ENCODE measurements around the gene TCEAL6.
A peak's percentile ranks its signal among the peaks of the same experiment; 100 is the strongest.
"Not testable (repeated sequence)": the region's sequence is repeated elsewhere in the genome, so short reads cannot be mapped to it uniquely, and the experiment has no call there.

The TCEAL6 gene

GRCh38 chrX:102142274-102142673, at the start of gene TCEAL6:
TSS of gene TCEAL6 (minus strand) at chrX:102142481.
- DNase-seq: not testable (repeated sequence)

- no peak for DNase-seq
These were observed 43.9 kb upstream of the TCEAL6 start for GRCh38 chrX:102185967-102186720.

- peak; percentile 52 for DNase-seq
These were observed 13.5 kb upstream of the TCEAL6 start, which contains the start of gene BEX5 for GRCh38 chrX:102155806-102156179. TSS of gene BEX5 (minus strand) at chrX:102155977. CDS start at chrX:102154265, 1,712 bp downstream.

DNA sequence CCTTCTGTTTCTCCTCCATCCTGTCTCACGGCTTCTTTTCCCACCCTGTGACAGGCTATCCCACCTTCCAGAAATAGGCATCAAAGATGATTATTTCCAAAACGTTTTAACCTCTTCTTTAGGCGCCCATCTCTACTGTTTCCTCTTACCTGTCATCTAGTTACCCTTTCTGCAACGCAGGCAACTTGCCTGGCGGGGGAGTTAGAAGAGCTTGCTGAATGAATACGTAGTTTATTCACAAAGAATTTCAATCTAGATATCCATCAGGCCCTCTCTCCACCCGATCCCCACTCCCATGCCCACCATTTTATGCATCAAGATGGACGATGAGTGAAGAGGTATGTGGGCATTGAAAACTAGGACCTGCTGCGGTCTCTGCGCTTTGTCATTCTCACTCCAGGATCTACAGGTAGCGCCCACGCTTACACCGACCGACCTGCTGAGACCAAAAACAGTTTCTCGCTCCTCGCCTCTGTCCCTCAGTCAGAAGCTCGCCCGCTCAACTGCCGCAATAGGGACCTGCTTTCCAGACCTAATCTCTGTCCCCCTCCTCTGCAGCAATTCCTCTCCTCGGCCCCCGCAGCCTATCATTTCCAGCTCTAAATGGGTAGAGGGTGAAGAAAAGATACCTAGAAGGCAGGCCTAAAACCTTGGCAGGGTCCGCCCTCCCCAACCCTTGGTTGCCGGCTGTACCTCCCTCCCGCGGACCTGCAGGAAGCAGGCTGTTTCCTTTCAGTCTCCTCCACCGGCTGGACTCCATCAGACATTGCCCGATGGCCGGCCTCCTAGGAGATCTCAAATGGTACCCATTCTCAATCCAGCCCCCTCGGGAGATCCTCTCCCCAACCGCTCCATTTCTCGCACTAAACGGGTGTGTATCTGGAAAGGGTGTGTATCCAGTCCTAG, 12.9 kb upstream of the TCEAL6 start:
- DNase-seq: no peak

DNA sequence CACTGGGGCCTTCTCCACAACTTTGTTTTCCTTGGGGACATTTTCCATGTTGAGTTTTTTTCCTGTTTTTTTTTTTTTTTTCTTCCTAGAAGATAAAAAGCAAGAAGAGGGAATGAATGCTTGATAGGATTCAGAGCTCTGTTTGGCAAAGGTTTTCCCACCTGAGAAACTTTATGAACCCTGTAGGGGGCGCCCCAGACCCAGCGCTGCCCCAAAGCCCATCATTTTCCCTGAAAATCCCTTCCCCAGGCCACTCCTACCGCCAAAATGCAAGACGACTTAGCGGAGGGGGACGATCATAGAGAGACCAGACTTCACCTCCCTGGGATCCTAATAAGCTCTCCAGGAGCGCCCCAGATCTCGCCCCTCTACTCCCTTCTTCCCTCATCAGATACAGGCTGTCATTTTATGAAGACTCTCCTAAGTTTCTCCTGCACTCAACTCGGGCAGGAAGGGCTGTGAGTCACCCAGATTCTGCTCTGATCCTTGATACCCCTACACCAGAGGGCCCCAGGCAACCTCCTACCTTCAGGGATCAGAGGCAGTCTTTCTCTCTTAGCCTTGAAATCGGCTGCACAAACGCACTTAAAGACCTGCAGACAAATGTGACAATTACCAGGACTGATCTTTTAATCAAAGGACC, 12.1 kb upstream of the TCEAL6 start:
- no peak for DNase-seq

GRCh38 chrX:102141631-102142030, 650 bp downstream of the TCEAL6 start:
- DNase-seq: not testable (repeated sequence)

- DNase-seq: not testable (repeated sequence)
These were observed 1.4 kb downstream of the TCEAL6 start for GRCh38 chrX:102140876-102141275.

DNA sequence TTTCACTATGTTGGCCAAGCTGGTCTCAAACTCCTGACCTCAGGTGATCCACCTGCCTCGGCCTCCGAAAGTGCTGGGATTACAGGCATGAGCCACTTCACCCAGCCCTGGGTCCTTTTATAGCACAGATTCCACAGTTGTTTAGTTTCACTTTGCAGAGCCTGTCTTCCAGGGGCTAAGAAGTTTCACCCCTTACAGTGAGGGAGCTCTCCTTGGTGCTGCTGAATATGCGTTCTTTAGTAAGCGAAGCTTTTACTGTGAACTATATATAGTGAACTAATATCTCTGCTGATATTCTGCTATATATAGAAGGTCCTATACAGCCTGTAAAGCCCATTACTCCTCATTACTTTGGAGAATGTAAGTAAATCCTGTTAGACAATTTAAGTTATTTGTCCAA, 4.2 kb downstream of the TCEAL6 start:
- no peak for DNase-seq

- DNase-seq: peak; percentile 1
These were observed 12.8 kb downstream of the TCEAL6 start for GRCh38 chrX:102129473-102129872.

GRCh38 chrX:102126863-102127262, 15.4 kb downstream of the TCEAL6 start:
- DNase-seq: no peak

GRCh38 chrX:102126080-102126818, 16.0 kb downstream of the TCEAL6 start:
- DNase-seq: not testable (repeated sequence)

DNA sequence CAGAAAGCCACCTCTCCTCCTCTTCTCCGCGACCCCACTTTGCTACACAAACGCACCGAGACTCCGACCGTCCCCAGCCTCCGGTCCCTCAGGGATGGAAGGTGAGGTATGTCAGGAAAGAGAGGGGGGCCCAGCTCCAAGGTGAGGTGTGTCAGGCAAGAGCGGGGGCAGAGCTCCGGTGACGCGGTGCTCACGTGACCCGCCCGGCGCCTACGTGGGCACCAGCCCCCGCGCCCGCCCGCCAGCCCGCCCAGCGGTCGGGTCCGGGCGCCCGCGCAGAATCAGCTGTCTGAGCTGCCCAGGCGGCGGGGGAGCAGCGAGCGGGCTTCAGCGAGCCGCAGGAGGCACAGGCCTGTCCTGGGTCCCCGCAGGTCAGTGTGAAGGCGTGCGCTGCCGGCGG, 16.8 kb downstream of the TCEAL6 start, which contains the start of gene TCEAL2:
Gene TCEAL2, plus strand, starts transcription at position 244 of the 400 bp plus-strand sequence. CDS start 1,152 bp downstream, outside the sequence.
- DNase-seq: not testable (repeated sequence)

GRCh38 chrX:102125014-102125413, 17.3 kb downstream of the TCEAL6 start:
- not testable (repeated sequence) for DNase-seq

DNA sequence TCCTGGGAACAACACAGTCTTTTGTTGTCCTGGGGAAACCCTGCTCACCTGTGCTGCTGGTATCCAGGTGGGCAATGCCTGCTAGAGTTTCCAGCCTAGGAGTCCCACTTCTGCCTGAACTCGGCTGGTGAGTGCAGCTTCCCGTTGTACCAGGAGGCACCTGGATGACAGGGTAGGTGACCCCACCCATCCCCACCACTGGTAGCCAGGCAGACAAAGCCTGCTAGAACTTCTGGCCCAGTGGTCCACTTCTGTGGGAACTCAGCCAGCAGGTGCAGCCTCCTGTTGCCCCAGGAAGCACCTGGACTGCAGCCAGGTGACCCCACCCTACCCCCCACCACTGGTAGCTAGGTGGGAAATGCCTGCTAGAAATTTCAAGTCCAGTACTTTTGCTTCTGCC, 26.5 kb downstream of the TCEAL6 start:
- DNase-seq: no peak

- DNase-seq: no peak
These were observed 28.9 kb downstream of the TCEAL6 start for GRCh38 chrX:102113367-102113766.

All from CD4-positive, alpha-beta T cell treated with Interleukin-4 for 4 hours (primary cell).